Nephron progenitor cell (in vitro differentiated cells): ENCODE data around the gene PAPSS1.
A peak's percentile ranks its signal among the peaks of the same experiment; 100 is the strongest.

Experiments used
- DNase-seq: peaks from one replicate; pipeline ENCODE4 v3.0.0; 2021
- H3K27ac Mint-ChIP-seq: 2 replicates; pipeline ENCODE4 v1.8.0; 2021; ENCODE audit warnings: mild to moderate bottlenecking, moderate library complexity, mixed read lengths
- H3K27me3 Mint-ChIP-seq: 2 replicates; pipeline ENCODE4 v1.8.0; 2021; ENCODE audit warnings: mild to moderate bottlenecking, low read depth, mixed read lengths; ENCODE audit not compliant: poor library complexity
- H3K36me3 Mint-ChIP-seq: 2 replicates; pipeline ENCODE4 v1.8.0; 2021; ENCODE audit warnings: low read depth, mixed read lengths
- H3K4me1 Mint-ChIP-seq: 2 replicates; pipeline ENCODE4 v1.8.0; 2021; ENCODE audit warnings: mixed read lengths
- H3K4me3 Mint-ChIP-seq: 2 replicates; pipeline ENCODE4 v1.8.0; 2021; ENCODE audit warnings: mild to moderate bottlenecking, moderate library complexity, mixed read lengths
- H3K9me3 Mint-ChIP-seq: 2 replicates; pipeline ENCODE4 v1.8.0; 2021; ENCODE audit warnings: mild to moderate bottlenecking, moderate library complexity, mixed read lengths
- TF ChIP-seq, protein P1 (sequence below): fragments of 200-600 bp; sonication (generic); IDR thresholded peaks from 2 replicates; pipeline ENCODE4 v1.5.0; 2021; ENCODE audit warnings: antibody characterized with exemption

Gene PAPSS1

DNA sequence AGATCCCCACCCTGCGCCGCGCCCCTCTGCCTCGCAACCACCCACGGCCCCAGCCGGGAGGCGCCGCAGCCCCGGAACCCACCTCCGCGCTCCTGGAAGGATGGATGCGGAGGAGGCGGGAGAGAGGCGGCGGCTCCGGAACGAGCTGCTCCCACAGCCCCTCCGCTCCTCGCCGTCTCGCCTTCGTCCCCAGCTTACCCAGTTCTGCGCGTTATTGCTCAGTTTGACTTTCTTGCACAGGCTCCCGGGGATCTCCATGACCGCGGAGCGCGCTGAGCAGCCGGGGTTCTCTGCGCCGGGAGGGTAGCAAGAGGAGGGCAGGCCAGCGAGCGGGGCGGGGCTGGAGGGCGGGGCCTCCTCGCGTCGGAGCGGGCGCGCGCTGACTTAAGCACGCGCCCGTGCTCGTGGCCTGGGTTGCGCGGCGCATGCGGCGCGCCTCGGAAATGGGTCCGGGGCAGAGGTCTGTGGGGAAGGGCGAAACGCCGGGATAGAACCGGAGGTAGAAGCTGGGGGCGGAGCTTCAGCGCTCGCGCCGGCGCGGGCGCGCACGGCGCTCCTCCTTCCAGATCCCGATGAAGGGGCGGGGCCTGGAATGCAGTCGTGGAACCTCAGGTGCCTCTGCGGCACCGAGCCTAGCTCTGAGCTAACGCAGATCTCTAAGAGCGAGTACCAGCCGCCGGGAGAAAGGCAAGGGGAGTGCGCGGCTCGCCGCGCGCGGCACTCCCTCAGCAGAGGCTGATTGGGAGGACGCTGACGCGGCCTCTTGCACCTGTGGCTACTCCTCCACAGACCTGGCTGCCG is at the start of gene PAPSS1:
Gene PAPSS1 (minus strand): TSS at position 313 of the 801 bp plus-strand sequence. CDS start 55 bp downstream, at position 258.
- peak; percentile 98 for DNase-seq
- H3K4me3 Mint-ChIP-seq, result peak within 1 kb of the TSS; percentile 98
- TF ChIP-seq, protein P1, sequence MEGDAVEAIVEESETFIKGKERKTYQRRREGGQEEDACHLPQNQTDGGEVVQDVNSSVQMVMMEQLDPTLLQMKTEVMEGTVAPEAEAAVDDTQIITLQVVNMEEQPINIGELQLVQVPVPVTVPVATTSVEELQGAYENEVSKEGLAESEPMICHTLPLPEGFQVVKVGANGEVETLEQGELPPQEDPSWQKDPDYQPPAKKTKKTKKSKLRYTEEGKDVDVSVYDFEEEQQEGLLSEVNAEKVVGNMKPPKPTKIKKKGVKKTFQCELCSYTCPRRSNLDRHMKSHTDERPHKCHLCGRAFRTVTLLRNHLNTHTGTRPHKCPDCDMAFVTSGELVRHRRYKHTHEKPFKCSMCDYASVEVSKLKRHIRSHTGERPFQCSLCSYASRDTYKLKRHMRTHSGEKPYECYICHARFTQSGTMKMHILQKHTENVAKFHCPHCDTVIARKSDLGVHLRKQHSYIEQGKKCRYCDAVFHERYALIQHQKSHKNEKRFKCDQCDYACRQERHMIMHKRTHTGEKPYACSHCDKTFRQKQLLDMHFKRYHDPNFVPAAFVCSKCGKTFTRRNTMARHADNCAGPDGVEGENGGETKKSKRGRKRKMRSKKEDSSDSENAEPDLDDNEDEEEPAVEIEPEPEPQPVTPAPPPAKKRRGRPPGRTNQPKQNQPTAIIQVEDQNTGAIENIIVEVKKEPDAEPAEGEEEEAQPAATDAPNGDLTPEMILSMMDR, result no peak
- peaks cover 42% of the 10 kb centered on the region for H3K4me1 Mint-ChIP-seq
- H3K27ac Mint-ChIP-seq, result peak within 1 kb of the TSS; percentile 97
- H3K36me3 Mint-ChIP-seq, result peaks cover 9% of the 10 kb centered on the region
- no peaks in the 10 kb centered on the region for H3K27me3 Mint-ChIP-seq
- peaks cover 3% of the 10 kb centered on the region for H3K9me3 Mint-ChIP-seq

DNA sequence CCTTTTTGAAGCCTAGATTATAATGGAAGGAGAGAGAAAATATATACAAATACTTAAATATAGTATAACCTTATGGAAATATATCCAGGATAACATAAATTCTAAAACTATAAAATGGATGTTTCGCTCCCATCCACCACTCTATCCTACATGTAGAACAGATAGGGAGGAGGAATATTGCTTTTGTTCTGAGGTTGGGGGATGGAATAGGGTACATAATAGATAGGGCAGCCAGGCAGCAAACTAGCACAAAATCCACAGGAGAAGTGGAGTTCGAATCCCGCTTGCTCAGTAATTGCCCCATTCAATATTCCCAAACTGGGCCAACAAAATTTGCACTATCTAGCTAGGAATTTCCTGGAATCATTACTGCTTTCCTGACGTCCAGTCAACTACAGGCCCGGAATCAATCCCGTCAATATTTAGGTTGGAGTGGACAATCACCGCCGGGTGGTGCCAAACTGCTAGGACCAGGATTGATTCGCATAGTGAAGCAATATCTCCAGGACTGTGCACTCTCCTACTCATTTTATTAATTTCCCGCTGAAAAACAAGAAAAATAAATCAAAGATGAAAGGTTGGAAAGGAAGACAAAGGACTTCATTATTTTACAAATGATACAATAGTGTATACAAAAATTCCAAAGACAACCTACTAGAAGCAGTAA is 40.4 kb upstream of the PAPSS1 start:
- H3K9me3 Mint-ChIP-seq, result peaks cover 5% of the 10 kb centered on the region
- DNase-seq, result no peak
- TF ChIP-seq, protein P1, result no peak
- no peak overlapping the region for H3K27ac Mint-ChIP-seq
- no peak overlapping the region for H3K4me3 Mint-ChIP-seq
- no peaks in the 10 kb centered on the region for H3K36me3 Mint-ChIP-seq
- peaks cover 3% of the 10 kb centered on the region for H3K27me3 Mint-ChIP-seq
- no peaks in the 10 kb centered on the region for H3K4me1 Mint-ChIP-seq

DNA sequence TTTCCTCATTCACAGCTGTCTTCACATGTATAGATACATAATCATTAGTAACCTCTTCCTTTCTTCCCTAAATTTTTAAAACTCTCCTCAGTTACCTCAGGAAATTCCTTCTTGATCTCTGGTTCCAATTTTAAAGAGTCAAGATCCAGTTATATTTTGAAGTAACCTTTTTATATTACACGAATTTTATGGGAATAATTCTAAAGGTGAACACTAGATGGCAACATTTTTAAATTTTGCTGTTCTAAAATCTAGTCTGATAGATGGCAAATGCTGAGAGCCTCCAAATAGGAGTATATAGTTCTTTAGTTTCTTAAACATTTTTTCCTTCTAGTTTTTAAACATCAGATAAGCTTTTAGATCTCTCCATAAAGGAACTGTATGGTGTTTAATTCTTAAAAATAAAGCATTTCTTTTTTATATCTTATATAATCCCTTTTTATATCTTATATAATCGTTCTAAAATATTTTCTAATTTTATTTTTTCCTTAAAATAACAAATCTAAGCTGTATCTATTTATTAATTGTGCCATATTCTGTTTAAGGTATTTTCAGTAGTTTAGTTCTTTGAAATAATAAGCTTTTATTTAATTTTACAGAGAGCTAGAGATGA is 37.9 kb upstream of the PAPSS1 start:
- Mint-ChIP-seq H3K4me1 (no peaks in the 10 kb centered on the region), H3K9me3 (peaks cover 5% of the 10 kb centered on the region), H3K36me3 (no peaks in the 10 kb centered on the region), H3K27me3 (no peaks in the 10 kb centered on the region), H3K4me3 (no peak overlapping the region), H3K27ac (no peak overlapping the region)
- DNase-seq, result no peak
- TF ChIP-seq, protein P1, result peak; percentile 58

DNA sequence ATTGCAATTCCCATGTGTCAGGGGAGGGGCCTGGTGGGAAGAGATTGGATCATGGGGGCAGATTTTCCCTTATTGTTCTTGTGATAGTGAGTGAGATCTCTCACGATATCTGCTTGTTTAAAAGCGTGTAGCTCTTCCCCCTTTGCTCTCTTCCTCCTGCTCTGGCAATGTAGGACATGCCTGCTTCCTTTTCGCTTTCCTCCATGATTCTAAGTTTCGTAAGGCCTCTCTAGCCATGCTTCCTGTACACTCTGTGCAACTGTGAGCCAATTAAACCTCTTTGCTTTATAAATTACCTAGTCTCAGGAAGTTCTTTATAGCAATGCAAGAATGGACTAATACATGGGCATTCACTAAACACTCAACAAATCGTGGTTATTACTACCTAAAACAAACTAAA is 37.2 kb upstream of the PAPSS1 start:
- TF ChIP-seq, protein P1, result no peak
- DNase-seq, result no peak
- no peaks in the 10 kb centered on the region for H3K36me3 Mint-ChIP-seq
- no peak overlapping the region for H3K27ac Mint-ChIP-seq
- H3K27me3 Mint-ChIP-seq, result no peaks in the 10 kb centered on the region
- H3K9me3 Mint-ChIP-seq, result peaks cover 5% of the 10 kb centered on the region
- no peak overlapping the region for H3K4me3 Mint-ChIP-seq
- H3K4me1 Mint-ChIP-seq, result no peaks in the 10 kb centered on the region

DNA sequence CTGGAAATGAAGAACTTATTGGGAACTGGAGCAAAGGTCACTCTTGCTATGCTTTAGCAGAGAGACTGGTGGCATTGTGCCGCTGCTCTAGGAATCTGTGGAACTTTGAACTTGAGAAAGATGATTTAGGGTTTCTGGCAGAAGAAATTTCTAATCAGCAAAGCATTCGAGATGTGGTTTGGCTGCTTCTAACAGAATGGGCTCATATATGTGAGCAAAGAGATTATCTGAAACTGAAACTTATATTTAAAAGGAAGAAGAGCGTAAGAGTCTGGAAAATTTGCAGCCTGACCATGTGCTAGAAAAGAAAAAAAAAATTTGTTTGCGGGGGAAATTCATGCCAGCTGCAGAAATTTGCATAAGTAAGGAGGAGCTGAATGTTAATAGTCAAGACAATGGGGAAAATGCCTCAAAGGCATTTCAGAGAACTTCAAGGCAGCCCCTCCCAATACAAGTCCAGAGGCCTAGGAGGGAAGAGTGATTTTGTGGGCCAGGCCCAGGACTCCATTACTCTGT is 35.9 kb upstream of the PAPSS1 start:
- TF ChIP-seq, protein P1, result no peak
- DNase-seq, result no peak

More for the DNA sequence above, 35.9 kb upstream of the PAPSS1 start:
- peaks cover 5% of the 10 kb centered on the region for H3K9me3 Mint-ChIP-seq
- H3K4me3 Mint-ChIP-seq, result no peak overlapping the region
- no peaks in the 10 kb centered on the region for H3K36me3 Mint-ChIP-seq
- H3K27me3 Mint-ChIP-seq, result peaks cover 3% of the 10 kb centered on the region
- no peaks in the 10 kb centered on the region for H3K4me1 Mint-ChIP-seq
- no peak overlapping the region for H3K27ac Mint-ChIP-seq
